ENCODE data around the gene RAB25.
"Not testable (repeated sequence)": the region's sequence is repeated elsewhere in the genome, so short reads cannot be mapped to it uniquely, and the experiment has no call there.

The RAB25 gene

GRCh38 chr1:156104065-156104810 lies 43.3 kb downstream of the RAB25 start:
- no peak for DNase-seq

GRCh38 chr1:156104861-156105832 lies 44.2 kb downstream of the RAB25 start:
- DNase-seq, result no peak

- no peak for DNase-seq
These were observed 45.9 kb downstream of the RAB25 start for GRCh38 chr1:156106624-156107488.

GRCh38 chr1:156108057-156108456 lies 47.1 kb downstream of the RAB25 start:
- no peak for DNase-seq

- DNase-seq, result no peak
These were observed 47.8 kb downstream of the RAB25 start for GRCh38 chr1:156108664-156109241.

- no peak for DNase-seq
These were observed 49.3 kb downstream of the RAB25 start for GRCh38 chr1:156110252-156110651.

- DNase-seq, result no peak
These were observed 50.5 kb downstream of the RAB25 start for GRCh38 chr1:156111355-156111962.

- DNase-seq, result no peak
These were observed 51.5 kb downstream of the RAB25 start for GRCh38 chr1:156112276-156113137.

- no peak for DNase-seq
These were observed 52.5 kb downstream of the RAB25 start for GRCh38 chr1:156113282-156113950.

GRCh38 chr1:156114101-156114918 lies 53.4 kb downstream of the RAB25 start, which contains the start of gene LMNA:
Gene LMNA, plus strand, starts transcription at chr1:156114711. Its CDS starts 208 bp downstream, at chr1:156114919.
- DNase-seq, result peak; percentile 52

- no peak for DNase-seq
These were observed 54.1 kb downstream of the RAB25 start for GRCh38 chr1:156114919-156115513.

GRCh38 chr1:156115514-156116374 lies 54.8 kb downstream of the RAB25 start:
- DNase-seq, result no peak

- not testable (repeated sequence) for DNase-seq
These were observed 55.8 kb downstream of the RAB25 start for GRCh38 chr1:156116731-156117130.

GRCh38 chr1:156117414-156118176 lies 56.6 kb downstream of the RAB25 start:
- DNase-seq, result no peak

- no peak for DNase-seq
These were observed 57.4 kb downstream of the RAB25 start for GRCh38 chr1:156118177-156118868.

- DNase-seq, result no peak
These were observed 58.7 kb downstream of the RAB25 start for GRCh38 chr1:156119503-156120209.

Measured in NCI-H187 treated with DMSO at 0.1 percent for 48 hours (cell line).